ENCODE results near the gene REG4.

GRCh38 chr1:119744598-119744942, 66.7 kb downstream of the REG4 start:
- TF ChIP-seq MEF2A (IDR thresholded peaks at IDR 0.05; ENCODE audit: insufficient read depth, low read depth, low read length): no peak
- TF ChIP-seq CTCF (IDR thresholded peaks at IDR 0.05 in 2 of 3, conservative IDR thresholded peaks at IDR 0.05 in 1 of 3; ENCODE audit: control insufficient read depth in 2 of 3, extremely low read depth in 1 of 3, insufficient read depth in 1 of 3, low read depth in 3 of 3, low read length in 3 of 3): no peak
- TF ChIP-seq FOXK2 (IDR thresholded peaks at IDR 0.05): no peak
- TF ChIP-seq EZH2 (IDR thresholded peaks at IDR 0.05; ENCODE audit: borderline replicate concordance, control insufficient read depth, low read depth, low read length): no peak
- TF ChIP-seq SIN3A (IDR thresholded peaks at IDR 0.05; ENCODE audit: low read depth, low read length): no peak
- no peak for TF ChIP-seq HCFC1 (IDR thresholded peaks at IDR 0.05; ENCODE audit: low read length)
- no peak for TF ChIP-seq ZBTB4 (CRISPR knock-in tag; IDR thresholded peaks at IDR 0.05)
- no peak for TF ChIP-seq USF2 (IDR thresholded peaks at IDR 0.05; ENCODE audit: borderline replicate concordance, low read depth, low read length)
- TF ChIP-seq MAX (IDR thresholded peaks at IDR 0.05; ENCODE audit: low read depth, low read length): no peak

Measured in GM12878 (cell line).